Cortex of kidney (tissue), 1 donor: Measurements from ENCODE around the gene CEP126.

ENCODE experiments used
- DNase-seq: peaks from one replicate; lab custom pipeline; 2025; lab: John Stamatoyannopoulos, UW

Gene CEP126

GRCh38 chr11:102010776-102011494 lies 96.1 kb downstream of the CEP126 start:
- DNase-seq = no peak

- DNase-seq = no peak
Observed at GRCh38 chr11:102012946-102013345, 98.1 kb downstream of the CEP126 start.

- DNase-seq = no peak
Observed at GRCh38 chr11:102014756-102015155, 99.9 kb downstream of the CEP126 start.

GRCh38 chr11:102017026-102017425 lies 102.2 kb downstream of the CEP126 start:
- no peak for DNase-seq

DNA sequence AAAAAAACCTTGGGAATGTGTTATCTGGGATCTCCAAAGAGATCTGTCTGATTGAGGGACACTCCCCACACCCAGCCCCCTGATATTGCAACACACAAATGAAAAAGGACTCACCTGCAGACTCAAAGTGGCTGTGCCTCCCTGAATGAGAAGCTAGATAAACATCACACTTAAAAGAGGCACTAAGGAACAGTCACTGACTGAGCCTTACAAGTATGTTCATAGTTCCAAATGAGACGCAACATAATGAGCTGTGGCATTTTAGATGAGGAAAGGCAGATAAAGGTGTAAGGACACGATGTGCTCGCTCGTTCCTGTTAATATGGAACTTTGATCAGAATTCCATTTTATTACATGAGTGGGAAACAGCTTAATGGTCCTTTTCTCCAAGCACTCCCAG lies 111.4 kb downstream of the CEP126 start:
- DNase-seq = no peak

DNA sequence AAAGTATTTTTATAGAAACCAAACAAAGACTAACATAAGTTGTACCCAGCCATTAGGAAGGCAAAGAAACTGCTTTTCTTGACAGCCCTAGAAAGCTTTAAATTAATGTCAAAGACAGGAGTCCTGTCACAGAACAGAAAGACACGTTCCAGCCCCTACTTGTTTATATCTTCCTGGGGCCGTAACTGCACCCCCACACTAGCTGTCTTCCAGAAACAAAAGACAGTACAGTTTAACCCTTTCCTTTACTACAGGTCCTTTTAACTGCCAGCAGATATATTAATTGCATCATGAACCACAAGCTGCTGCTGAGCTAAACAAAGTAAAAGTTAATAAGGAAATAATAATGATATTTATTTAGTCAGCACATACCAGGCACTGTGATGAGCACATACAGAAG lies 112.1 kb downstream of the CEP126 start:
- DNase-seq = no peak

DNA sequence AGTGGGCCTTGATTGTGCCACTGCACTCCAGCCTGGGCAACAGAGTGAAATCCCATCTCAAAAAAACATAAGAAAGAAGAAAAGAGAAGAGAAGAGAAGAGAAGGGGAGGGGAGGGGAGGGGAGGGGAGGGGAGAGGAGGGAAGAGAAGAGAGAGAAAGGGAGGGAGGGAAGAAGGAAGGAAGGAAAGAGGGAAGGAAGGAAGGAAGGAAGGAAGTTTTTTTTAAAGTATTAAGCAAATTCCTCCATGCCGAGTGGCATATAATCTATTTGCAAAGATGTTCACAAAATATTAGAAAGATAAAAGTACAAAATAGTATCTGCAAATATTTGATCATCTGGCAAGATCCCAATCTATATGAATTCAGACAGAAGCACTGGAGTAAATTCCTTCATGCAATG lies 121.9 kb downstream of the CEP126 start:
- no peak for DNase-seq

DNA sequence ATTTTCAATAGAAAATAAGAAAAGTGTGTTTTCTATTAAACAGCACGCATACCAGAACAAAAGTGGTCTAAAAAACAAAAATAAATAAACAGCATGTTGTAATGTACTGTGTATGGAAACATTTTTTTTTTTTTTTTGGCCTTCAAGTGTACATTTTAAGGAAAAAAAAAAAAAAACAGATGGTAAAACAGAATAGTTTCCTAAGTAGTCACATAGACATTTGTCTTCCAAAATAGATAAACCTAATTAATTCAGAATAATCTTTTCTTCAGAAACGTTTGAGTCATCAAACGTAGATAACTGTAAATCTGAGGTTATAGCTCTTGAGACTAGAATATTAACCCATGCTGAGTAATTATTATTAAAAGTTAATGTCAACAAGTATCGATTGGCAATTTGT lies 132.0 kb downstream of the CEP126 start:
- no peak for DNase-seq

GRCh38 chr11:102047305-102047924 lies 132.6 kb downstream of the CEP126 start, which contains the start of gene CFAP300:
Gene CFAP300 (plus strand): TSS chr11:102047437. CDS start chr11:102047471, 34 bp downstream.
- no peak for DNase-seq
